ENCODE measurements around the gene C10orf53.

The C10orf53 gene, protein sequence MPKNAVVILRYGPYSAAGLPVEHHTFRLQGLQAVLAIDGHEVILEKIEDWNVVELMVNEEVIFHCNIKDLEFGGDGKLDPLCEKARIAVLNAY

DNA sequence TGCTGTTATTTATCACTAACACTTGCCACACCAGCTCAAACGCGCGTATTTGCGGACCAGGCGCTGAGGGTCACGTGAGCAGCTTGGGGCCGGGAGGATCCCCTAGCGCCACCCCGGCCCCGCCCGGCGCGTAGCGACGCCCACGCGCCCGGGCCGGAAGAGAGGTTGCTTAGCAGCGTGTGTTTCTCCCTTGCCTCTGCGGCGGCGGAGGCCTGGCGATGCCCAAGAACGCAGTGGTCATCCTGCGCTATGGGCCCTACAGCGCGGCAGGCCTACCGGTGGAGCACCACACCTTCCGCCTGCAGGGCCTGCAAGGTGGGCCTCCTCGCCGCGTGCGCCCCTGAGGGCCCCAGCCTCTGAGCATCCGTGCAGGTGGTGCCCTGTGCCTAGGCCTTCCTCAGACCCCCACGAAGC, at the start of gene C10orf53:
Gene C10orf53 (plus strand): TSS at position 172 of the 414 bp plus-strand sequence. CDS start 47 bp downstream, at position 219.
- no peak for DNase-seq

DNA sequence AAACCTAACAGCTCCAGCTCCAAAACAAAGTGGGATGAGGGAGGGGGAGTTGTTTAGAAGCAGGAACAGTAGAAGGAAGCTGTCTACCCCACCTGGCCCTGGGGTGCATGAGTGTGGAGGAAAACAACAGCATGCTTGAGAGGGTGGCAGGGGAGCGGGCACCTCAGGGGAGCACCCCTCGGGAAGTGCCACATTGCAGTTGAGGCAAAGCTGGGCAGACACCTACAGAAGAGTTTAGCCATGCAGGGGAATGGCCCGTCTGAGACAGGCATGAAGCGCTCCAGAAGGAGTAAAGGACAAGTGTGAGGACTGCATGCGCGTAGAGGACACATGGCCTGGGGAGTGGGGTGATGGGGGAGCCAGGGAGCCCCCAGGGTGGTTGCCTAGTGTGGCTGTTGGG, 47.5 kb upstream of the C10orf53 start:
- DNase-seq = no peak

DNA sequence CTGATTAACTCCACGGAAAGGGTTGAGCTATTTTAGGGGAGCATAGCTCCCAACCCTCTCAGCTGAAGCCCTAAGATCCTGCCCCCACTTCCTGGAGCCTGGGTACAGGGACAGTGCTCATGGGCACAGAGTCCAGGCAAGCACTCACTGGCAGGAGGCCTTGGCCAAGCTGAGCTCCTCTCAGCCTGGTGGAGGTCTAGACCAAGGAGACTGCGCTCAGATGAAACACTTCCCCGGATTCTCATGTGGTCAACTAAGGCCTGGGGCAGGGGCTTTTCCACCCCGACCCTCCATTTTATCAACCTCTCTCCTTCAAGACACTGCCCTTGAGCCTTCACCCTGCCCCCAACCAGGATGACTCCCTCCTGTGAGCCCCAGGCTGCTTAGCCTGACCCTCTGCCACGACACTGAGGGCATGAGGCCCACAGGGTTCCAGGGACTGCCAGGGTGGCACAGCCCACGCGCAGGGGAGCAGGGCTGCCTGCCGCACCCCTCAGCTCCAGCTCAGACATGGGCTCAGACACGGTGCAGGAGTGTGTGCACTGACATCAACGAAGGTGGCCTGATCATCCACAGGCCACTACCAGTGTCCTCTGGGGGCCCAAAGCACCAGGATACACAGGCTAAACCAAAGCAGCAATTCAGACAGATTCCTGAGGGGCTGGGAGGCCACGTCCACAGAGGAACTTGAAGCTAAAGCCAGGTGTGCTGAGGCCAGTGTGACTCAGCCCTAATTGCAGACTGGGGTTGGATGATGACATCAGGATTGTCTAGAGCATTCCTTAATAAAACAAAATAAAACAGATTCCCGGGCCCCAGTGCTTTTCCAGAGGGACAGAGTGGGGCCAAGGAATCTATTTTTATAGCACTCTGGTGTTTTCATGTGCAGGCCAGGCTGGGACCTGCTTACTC, 46.8 kb upstream of the C10orf53 start:
- DNase-seq = no peak

- DNase-seq = peak; percentile 84
Observed at GRCh38 chr10:49633327-49634068, 46.0 kb upstream of the C10orf53 start.

DNA sequence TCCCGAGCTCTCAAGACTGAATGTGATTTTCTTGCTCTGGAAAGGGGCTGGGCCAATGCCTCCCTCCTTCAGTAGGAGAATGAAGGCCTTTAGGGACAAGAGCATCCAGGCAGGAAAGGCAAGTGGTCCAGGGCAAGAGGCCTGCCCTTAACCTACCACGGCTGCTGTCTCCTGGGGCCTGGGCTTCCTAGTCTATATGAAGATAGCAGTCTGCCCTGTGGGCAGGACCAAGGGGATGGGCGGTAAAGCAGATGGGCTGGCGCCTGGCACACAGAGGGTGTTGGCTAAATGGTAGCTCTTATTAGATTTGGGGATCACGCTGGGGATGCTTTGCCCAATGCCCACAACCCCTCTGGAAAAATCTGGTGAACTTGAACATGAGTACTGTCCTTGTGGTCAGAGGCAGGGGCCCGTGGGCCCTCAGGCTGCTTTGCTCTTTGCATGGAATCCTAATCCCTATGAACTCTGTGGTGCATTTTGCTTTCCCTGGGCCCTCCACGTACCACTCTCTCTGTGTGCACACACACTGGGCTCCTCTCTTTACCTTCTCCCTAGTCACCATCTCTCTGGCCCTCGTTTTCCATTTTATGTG, 45.3 kb upstream of the C10orf53 start:
- DNase-seq = no peak

- no peak for DNase-seq
Observed at GRCh38 chr10:49642311-49642710, 37.1 kb upstream of the C10orf53 start.

DNA sequence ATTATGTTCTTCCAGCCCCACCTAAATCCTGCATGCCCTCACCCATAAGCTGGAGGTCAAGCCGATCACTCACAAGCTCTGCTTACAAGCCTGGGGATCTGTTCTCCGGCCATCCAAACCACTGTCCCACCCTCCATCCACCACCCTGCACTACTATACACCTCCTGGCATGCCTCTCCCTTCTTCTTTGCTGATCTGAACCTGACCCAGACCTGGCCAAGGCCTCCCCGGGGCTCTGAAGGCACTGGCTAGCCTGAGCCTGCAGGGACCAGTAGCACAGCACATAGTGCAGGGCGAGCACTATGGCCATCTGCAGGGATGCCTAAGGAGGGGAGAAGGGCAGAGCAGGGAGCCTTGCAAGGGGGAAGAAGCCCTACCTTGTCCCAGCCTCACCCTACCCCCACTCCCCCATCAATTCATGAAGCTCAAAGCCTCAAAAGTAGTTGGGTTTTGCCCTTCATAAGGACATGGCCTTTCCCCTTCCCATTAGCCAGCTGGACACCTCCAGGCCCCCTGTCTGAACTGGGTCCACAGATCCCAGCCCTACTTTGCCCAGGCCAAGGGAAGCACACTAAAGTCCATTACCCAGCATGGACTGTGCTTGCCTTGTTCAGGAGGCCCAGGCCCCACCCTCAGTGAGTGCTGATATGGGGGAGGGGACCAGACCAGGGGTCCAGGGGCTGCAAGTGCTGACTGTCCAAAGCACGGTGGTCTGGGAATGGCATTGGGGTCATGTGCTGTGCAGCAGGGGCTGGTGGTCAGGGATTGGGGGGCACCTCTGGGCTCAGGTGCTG, 36.0 kb upstream of the C10orf53 start:
- no peak for DNase-seq

- no peak for DNase-seq
Observed at GRCh38 chr10:49644035-49644646, 35.3 kb upstream of the C10orf53 start.

DNA sequence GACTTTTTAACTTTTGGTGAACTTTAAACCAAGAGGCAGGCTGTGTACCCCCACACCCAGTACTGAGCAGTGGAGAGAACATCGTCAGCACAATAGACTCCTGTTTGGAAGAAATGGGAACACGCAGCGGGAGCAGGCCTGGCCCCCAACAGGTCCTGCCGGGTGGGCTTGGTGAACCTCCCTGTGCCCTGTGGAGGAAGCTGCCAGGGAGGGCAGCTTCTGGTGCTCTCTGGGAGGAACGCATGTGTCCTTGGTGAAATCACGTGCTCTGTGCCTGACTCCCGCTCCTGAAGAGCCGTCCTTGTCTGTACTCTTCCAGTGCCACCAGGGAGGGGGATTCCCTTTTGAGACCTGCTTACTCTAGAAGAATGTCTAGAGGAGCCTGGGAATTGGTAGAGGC, 34.0 kb upstream of the C10orf53 start:
- no peak for DNase-seq

- DNase-seq = no peak
Observed at GRCh38 chr10:49645871-49646870, 33.3 kb upstream of the C10orf53 start.

GRCh38 chr10:49647554-49647953, 31.9 kb upstream of the C10orf53 start:
- DNase-seq = no peak

DNA sequence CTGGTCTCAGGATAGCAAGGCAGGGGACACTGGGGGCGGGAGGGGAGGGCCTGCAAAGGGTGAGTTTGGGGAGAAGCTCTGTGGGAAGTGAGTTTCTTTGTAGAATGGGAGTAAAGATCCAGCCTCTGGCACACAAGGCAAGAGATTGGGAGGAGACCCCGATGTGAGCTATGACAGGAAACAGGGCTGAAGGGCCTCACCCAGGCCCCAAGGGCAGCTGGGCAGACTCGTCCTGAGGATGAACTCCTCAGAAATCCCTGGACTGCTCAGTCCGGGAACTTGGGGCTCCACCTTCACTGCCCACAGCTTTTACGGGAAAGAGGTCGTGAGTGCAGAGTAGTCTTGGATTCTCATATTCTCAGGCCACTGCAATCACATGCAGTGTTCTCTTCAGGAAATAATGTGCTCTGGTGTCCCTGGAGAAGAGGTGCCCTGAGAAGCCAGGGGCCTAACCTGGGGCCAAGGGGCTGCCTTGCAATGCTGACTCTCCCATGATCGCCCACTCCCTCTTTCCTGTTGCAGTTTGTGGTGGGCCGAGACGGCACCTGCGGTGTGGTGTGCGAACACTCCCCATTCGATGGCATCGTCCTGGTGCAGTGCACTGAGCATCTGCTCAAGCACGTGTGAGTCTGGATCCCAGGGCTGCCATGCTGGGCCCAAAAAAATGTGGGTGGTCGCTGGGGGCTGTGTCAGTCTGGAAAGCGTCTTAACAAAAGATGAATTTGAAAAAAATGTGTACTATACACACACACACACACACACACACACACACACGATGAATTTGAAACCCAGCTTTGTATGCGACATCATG, 31.3 kb upstream of the C10orf53 start:
- DNase-seq = no peak

DNA sequence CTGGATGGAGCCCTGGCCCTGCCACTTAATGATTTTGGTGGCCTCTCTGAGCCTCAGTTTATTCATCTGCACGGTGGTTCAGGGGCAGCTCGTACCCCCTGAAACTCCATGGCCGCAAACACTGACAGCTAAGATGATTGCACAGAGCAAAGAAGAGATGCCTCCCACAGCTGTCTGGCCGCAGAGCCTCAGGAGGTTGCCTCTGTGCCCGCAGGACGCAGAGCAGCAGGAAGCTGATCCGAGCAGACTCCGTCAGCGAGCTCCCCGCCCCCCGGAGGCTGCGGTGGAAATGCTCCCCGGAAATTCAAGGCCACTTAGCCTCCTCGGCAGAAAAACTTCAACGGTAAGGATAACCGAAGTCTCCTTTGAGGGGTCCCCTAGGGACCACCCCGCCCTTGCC, 30.2 kb upstream of the C10orf53 start:
- no peak for DNase-seq

GRCh38 chr10:49649936-49650723, 29.3 kb upstream of the C10orf53 start:
- DNase-seq = no peak

GRCh38 chr10:49650724-49651034, 28.8 kb upstream of the C10orf53 start:
- no peak for DNase-seq

DNA sequence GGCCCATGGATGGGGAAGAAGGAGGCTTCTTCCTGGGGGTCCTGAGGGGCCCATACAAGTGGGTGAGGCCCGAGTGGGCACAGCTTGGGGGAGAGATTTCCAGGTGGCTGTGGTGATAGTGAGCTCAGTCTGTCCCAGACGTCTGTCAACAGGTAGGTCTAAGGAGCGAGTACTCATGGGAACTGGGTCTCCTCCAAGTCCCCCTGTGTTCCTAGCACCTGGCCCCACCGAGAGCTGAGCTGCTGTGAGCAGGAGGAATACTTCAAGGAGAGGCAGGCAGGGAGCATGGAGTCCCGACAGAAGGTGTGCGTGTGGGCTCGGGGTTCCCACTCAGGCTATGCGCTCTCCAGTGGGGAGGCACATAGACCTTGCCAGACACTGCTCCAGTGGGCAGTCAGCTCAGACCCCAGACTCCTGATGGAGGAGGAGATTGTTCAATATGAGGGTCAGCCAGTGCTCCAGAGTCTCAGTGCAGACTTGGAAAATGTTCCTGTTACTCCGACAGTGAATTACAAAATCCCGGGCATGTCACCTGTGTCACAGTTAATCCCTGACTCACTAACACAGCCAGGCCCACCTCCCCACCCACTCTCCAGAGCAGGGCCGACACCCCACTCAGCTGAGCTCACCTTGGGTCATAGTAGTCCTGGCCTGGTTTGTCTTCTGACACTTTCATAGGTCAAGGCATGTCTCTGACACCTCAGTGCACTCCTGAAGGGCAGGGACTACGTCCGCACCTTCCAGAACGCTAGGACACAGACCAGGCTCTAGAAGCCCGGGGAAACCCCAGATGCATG, 28.2 kb upstream of the C10orf53 start:
- DNase-seq = no peak

GRCh38 chr10:49651917-49652316, 27.5 kb upstream of the C10orf53 start:
- no peak for DNase-seq

Measured in NCI-H1694 treated with DMSO at 0.1 percent for 48 hours (cell line).